ENCODE results near the gene ELF1.

DNA sequence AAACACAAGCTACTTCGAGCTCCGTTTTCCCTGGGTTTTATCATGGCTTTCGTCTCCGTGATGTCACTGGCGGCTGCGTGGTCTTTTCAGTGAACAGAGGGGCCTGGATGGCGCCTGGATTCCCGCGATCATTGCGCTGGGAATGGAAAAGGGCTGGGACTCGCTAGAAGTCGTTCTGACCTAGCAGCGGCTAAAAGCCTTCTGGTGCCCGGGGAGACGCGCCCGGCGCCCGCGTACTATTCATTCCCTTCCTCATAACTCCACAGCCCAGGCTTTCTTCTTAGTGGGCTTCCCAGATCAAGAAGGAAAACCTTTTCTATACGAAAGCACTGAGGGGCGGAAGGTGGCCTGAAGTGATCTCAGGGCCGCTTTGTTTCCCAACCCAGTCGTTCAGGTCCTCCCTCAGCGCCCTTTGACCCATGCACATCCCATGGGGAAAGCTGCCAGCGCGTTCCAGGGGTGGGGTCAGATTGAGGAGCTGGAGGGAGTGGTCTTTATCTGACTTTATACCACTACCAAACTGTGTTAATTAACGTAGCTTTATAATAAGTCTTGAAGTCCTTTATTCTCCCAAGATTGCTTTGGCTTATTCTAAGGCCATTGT is 96.6 kb downstream of the ELF1 start:
- TF ChIP-seq, protein P1, sequence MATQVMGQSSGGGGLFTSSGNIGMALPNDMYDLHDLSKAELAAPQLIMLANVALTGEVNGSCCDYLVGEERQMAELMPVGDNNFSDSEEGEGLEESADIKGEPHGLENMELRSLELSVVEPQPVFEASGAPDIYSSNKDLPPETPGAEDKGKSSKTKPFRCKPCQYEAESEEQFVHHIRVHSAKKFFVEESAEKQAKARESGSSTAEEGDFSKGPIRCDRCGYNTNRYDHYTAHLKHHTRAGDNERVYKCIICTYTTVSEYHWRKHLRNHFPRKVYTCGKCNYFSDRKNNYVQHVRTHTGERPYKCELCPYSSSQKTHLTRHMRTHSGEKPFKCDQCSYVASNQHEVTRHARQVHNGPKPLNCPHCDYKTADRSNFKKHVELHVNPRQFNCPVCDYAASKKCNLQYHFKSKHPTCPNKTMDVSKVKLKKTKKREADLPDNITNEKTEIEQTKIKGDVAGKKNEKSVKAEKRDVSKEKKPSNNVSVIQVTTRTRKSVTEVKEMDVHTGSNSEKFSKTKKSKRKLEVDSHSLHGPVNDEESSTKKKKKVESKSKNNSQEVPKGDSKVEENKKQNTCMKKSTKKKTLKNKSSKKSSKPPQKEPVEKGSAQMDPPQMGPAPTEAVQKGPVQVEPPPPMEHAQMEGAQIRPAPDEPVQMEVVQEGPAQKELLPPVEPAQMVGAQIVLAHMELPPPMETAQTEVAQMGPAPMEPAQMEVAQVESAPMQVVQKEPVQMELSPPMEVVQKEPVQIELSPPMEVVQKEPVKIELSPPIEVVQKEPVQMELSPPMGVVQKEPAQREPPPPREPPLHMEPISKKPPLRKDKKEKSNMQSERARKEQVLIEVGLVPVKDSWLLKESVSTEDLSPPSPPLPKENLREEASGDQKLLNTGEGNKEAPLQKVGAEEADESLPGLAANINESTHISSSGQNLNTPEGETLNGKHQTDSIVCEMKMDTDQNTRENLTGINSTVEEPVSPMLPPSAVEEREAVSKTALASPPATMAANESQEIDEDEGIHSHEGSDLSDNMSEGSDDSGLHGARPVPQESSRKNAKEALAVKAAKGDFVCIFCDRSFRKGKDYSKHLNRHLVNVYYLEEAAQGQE (IDR thresholded peaks at IDR 0.05; ENCODE audit: low read depth, low read length), result no peak
- TF ChIP-seq, protein P2, sequence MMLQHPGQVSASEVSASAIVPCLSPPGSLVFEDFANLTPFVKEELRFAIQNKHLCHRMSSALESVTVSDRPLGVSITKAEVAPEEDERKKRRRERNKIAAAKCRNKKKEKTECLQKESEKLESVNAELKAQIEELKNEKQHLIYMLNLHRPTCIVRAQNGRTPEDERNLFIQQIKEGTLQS (IDR thresholded peaks at IDR 0.05; ENCODE audit: borderline replicate concordance, extremely low read depth, low read depth, low read length), result no peak
- no peak for TF ChIP-seq FOXM1 (IDR thresholded peaks at IDR 0.05; ENCODE audit: low read depth, low read length)
- no peak for TF ChIP-seq CHD1 (IDR thresholded peaks at IDR 0.05; ENCODE audit: low read depth, low read length)
- TF ChIP-seq, protein P3, sequence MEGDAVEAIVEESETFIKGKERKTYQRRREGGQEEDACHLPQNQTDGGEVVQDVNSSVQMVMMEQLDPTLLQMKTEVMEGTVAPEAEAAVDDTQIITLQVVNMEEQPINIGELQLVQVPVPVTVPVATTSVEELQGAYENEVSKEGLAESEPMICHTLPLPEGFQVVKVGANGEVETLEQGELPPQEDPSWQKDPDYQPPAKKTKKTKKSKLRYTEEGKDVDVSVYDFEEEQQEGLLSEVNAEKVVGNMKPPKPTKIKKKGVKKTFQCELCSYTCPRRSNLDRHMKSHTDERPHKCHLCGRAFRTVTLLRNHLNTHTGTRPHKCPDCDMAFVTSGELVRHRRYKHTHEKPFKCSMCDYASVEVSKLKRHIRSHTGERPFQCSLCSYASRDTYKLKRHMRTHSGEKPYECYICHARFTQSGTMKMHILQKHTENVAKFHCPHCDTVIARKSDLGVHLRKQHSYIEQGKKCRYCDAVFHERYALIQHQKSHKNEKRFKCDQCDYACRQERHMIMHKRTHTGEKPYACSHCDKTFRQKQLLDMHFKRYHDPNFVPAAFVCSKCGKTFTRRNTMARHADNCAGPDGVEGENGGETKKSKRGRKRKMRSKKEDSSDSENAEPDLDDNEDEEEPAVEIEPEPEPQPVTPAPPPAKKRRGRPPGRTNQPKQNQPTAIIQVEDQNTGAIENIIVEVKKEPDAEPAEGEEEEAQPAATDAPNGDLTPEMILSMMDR (IDR thresholded peaks at IDR 0.05 in 2 of 3, conservative IDR thresholded peaks at IDR 0.05 in 1 of 3; ENCODE audit: control insufficient read depth in 2 of 3, extremely low read depth in 1 of 3, insufficient read depth in 1 of 3, low read depth in 3 of 3, low read length in 3 of 3), result no peak
- TF ChIP-seq, protein P4, sequence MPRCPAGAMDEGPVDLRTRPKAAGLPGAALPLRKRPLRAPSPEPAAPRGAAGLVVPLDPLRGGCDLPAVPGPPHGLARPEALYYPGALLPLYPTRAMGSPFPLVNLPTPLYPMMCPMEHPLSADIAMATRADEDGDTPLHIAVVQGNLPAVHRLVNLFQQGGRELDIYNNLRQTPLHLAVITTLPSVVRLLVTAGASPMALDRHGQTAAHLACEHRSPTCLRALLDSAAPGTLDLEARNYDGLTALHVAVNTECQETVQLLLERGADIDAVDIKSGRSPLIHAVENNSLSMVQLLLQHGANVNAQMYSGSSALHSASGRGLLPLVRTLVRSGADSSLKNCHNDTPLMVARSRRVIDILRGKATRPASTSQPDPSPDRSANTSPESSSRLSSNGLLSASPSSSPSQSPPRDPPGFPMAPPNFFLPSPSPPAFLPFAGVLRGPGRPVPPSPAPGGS (IDR thresholded peaks at IDR 0.05; ENCODE audit: borderline replicate concordance, insufficient read depth, low read depth, low read length, poor library complexity, severe bottlenecking), result no peak
- TF ChIP-seq TAF1 (IDR thresholded peaks at IDR 0.05; ENCODE audit: borderline replicate concordance, low read depth, low read length), result no peak
- no peak for TF ChIP-seq POLR2A (IDR thresholded peaks at IDR 0.05; ENCODE audit: low read depth, low read length)
- no peak for TF ChIP-seq EZH2 (IDR thresholded peaks at IDR 0.05; ENCODE audit: borderline replicate concordance, control insufficient read depth, low read depth, low read length)
- TF ChIP-seq, protein P5, sequence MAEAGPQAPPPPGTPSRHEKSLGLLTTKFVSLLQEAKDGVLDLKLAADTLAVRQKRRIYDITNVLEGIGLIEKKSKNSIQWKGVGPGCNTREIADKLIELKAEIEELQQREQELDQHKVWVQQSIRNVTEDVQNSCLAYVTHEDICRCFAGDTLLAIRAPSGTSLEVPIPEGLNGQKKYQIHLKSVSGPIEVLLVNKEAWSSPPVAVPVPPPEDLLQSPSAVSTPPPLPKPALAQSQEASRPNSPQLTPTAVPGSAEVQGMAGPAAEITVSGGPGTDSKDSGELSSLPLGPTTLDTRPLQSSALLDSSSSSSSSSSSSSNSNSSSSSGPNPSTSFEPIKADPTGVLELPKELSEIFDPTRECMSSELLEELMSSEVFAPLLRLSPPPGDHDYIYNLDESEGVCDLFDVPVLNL (IDR thresholded peaks at IDR 0.05; ENCODE audit: low read depth, low read length), result no peak
- no peak for TF ChIP-seq ZNF24 (IDR thresholded peaks at IDR 0.05)
- TF ChIP-seq ZSCAN29 (IDR thresholded peaks at IDR 0.05), result no peak
- TF ChIP-seq SUPT20H (IDR thresholded peaks at IDR 0.05; ENCODE audit: borderline replicate concordance, control insufficient read depth, low read depth, low read length), result no peak
